Activated CD8-positive, alpha-beta memory T cell treated with anti-CD3 and anti-CD28 coated beads, Interleukin-2, amount 50 U/mL, for 4 hours (primary cell): ENCODE data around the gene OR5M8.

Experiments used
- DNase-seq: peaks from one replicate; pipeline ENCODE4 v3.0.0-alpha.2; 2020

Gene OR5M8

GRCh38 chr11:56491270-56491669 lies at the start of gene OR5M8:
Gene OR5M8, minus strand, starts transcription at chr11:56491370. Its CDS starts 0 bp downstream, at chr11:56491370.
- DNase-seq, result no peak

- no peak for DNase-seq
Measured at GRCh38 chr11:56533054-56533740, 42.0 kb upstream of the OR5M8 start.

- DNase-seq, result no peak
Measured at GRCh38 chr11:56531856-56532255, 40.7 kb upstream of the OR5M8 start.

GRCh38 chr11:56522008-56522407 lies 30.8 kb upstream of the OR5M8 start:
- DNase-seq, result no peak

DNA sequence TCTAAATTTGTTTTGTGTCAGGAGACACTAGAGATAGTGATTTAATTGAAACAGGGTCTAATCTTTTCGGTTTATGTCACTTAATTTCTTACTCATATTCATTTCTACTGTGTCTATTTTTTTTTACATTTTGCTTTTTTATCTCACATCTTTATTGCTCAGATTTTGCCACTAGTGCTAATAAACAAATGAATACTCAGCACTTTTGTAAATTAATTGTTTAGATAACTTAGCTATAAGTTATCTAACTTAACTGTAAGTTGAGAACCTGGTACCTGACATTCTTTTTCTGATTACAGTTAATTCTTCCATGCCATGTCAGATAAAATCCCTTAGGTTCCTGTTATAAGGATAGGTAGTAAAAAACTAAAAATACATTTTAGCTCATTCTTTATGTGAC lies 22.1 kb upstream of the OR5M8 start:
- no peak for DNase-seq

DNA sequence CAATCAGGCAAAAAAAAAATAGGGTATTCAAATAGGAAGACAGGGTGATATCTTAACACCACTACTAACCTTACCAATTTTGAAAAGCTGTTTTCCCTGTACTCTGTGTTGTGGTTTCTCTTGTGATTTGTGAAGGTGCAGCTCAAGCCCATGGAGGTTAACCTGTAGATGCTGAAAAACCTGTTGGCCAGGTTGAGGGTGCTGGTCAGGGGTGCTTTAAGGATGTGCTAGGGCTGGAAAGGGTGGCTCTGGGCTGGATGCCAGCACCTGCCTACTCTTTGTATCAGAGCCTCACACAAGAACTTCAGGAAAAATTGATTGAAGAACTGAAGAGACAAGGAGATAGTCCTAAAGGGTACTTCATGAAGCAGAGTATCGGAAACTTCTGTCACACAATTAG lies 18.3 kb upstream of the OR5M8 start:
- no peak for DNase-seq

GRCh38 chr11:56497010-56497409 lies 5.8 kb upstream of the OR5M8 start:
- DNase-seq, result no peak

DNA sequence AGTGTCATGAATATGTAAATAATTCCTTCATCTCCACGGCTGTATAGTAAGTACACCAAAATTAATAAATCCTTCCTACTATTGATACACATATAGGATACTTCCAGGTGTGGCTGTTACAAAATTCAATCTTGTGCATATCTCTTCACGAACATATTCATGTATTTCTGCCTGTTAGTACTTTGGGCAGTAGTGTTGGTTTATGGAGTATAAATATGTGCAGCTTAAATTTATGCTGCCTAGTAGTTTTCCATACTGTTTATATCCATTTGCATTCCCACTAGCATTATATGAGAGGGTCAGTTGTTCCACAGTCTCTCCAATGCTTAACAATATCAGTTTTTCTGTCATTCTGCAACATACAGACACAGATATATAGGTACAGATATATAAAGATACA lies 3.9 kb upstream of the OR5M8 start:
- DNase-seq, result no peak

GRCh38 chr11:56486801-56487200 lies 4.4 kb downstream of the OR5M8 start:
- no peak for DNase-seq

GRCh38 chr11:56474729-56475235 lies 16.4 kb downstream of the OR5M8 start:
- DNase-seq, result no peak

DNA sequence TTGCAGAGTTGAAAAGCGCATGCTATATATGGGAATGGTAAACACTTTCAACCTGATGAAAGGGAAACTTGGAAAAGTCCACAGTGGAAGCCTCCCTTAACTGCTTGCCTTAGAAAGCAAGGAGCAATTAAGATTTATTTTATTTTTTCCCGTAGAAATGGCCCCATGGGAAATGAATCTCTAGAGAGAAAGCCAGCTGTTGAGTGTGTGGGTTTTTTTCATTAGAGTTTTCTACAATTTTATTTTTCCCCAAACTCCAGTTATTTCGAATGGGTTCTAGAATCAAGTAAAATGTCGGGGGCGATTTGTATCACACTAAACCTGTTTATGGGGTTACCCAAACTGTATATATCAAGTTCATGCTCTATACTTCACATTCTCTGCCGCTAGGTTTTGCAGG lies 17.9 kb downstream of the OR5M8 start, which contains the start of gene OR5M3:
OR5M3 (minus strand) TSS at position 101 of the 400 bp plus-strand sequence. CDS start 2,855 bp downstream, outside the sequence.
- DNase-seq, result no peak

GRCh38 chr11:56457076-56457475 lies 34.1 kb downstream of the OR5M8 start:
- DNase-seq, result no peak

- DNase-seq, result no peak
Measured at GRCh38 chr11:56453521-56453920, 37.6 kb downstream of the OR5M8 start.
